Hippocampal formation (tissue), 2 donors: ENCODE results near the gene TMEM39A.

Experiments
- DNase-seq, 2 donors: peaks; one replicate each; lab custom pipeline; 2025; lab: John Stamatoyannopoulos, UW

TMEM39A gene

DNA sequence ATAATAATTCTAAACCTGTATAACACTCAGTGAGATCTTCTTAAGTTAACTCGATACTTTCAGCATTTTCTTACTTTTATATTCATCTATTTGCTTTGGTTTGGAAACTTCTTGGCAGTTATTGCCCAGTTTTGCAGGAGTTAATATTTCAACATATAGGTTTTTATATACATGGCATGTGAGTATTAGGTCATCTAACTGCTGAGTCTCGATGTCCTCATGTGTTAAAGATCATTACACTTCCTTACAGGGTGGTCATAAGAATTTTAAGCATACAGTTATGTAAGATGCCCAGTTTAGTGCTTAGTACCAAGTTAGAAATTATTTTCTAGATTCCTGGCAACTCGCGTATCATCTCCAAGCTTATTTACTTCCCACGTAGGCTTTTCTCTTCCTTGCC is 62.9 kb downstream of the TMEM39A start:
- no peak for DNase-seq

DNA sequence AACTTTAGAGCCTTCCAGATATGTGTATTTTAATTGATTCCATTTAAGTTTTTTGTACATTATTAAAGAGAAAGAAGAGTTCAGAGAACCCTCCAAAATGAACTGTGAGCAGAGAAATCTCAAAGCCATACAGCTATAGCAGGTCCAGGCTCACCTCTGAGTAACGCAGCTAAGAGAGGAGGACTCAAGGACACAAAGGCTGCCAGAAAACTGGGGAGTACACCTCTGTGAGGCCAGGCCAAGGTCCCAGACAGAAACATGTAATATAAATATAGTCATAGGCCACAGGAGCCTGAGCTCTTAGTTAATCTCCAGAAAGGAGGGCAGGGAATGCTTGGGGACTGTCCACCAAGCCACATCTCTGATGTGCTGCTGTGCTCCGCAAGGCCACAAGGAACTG is 66.5 kb downstream of the TMEM39A start:
- DNase-seq: no peak

DNA sequence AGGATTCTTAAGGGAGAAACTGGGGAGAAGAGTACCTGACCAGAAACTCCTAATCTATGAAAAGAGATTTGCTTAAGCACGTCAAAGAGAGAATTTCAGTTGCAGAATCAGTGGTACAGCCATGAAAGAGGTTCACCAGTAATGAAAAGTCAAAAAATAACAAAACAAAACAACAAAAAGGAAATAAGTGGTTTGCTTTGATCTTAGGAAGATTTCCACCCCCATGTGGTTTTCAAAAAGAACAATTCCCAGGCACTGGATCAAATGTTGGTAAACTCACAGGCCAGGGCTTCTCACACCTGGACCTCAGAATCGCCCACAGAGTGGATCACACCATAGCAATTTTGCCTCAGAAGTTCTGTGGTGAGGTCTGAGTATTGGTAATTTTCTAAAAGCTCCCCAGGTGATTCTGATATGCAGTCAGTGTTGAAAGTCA is 67.5 kb downstream of the TMEM39A start:
- no peak for DNase-seq

DNA sequence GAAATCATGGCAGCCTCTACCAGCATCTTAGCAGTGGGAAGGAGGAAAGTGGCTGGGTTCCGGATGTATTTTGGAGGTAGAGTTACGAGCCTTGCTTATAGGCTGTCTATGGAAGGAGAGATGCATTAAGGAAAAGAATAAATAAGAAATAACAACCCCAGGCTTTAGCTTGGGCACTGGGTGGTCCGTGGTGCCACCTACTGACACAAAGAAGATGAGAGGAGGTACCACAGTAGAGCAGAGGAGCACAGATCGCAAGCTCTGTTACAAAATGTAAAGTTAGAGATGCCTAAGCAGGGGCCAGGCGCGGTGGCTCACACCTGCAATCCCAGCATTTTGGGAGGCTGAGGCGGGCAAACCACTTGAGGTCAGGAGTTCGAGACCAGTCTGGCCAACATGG is 74.8 kb downstream of the TMEM39A start:
- DNase-seq: no peak

DNA sequence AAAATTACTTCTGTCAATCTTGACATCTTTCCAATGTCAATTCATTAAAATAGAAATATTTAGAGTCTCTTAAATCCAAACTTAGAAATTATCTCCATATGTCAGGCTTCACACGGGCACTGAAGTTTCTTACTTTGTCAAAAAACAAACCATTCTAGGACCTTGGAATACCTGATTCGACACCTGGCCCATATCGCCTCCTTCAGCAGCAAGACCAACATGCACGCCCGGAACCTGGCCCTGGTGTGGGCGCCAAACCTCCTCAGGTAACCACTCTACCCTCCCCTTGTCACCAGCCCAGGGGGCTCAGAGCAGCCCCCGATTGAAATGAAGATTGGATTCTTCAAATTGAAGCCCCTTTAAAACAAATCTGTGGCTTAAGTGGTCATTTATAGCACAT is 81.3 kb downstream of the TMEM39A start:
- DNase-seq: no peak

DNA sequence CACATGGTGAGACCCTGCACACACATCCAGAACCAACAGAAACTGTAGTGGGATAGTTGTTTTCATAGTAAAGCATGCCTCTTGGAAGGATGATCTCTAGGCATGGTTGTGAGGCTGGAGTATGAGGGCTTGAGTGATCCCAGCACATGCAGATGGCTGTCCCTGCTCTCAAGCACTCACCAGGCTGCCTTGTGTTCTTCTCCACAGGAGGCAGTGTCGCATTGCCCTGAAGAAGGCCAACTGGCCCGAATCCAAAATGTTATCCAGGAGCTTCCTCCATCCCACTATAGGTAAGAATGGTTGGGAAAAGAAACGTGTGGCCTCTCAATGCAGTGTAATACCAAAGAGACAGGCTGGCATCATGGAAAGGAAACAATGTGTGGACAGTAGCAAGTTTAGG is 82.7 kb downstream of the TMEM39A start:
- DNase-seq: no peak
